Left lobe of liver (tissue), 2 donors: ENCODE data around the gene TBX4. TPM values are rescaled to one million over a fixed set of nuclear protein-coding genes. Genes with fewer than 3 reads are reported as not detected.

Experiments
- ATAC-seq: fragments of 200-7000 bp; cut with Tn5 transposase; one replicate; pipeline ENCODE4 v1.9.1; 2020; ENCODE audit warnings: mild to moderate bottlenecking, moderate library complexity
- DNase-seq: peaks from one replicate; pipeline ENCODE4 v3.0.0-alpha.2; 2020; ENCODE audit warnings: low spot score
- total RNA-seq: library from RNA; stranded (reverse); gene quantifications from one replicate; pipeline ENCODE4 v1.2.1, GENCODE V29; 2021
- donor health status: DM: no; HTN: no; CAD: no; lungs with moderate emphysema.
- donor health status: DM: no; HTN: yes; CAD: no.

TBX4 gene
- total RNA-seq, 1 donor from 2014 or later, result not detected

GRCh38 chr17:61412860-61413660 is 39.2 kb upstream of the TBX4 start:
- DNase-seq, result peak; percentile 44
- no peak for ATAC-seq

DNA sequence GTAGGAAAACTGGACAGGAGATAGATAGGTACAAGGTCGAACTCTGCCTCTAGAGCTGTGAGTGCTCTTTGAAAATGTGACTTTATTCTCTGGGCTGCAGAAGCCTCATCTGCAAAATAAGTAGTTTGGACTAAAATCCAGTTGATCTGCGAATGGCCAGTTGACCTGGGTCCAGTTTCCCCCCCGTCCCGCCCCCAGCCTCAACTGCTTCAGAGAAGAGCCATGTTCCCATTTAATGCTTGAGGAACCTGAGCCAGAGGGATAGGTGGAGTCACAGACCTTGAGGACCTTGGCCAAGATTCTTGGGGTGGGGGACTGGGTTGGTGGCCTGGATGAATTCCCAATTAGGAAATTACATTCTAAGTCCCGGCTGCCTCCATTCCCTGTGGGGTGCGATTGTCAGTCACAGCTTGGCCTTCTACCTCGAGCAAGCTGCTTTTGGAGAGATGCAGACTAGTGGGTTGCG is 38.5 kb upstream of the TBX4 start:
- no peak for DNase-seq
- ATAC-seq, result no peak

GRCh38 chr17:61414141-61414935 is 37.9 kb upstream of the TBX4 start:
- ATAC-seq (no peak), DNase-seq (peak; percentile 45)

- no peak for DNase-seq
- ATAC-seq, result no peak
These were observed 37.3 kb upstream of the TBX4 start for GRCh38 chr17:61414936-61415251.

DNA sequence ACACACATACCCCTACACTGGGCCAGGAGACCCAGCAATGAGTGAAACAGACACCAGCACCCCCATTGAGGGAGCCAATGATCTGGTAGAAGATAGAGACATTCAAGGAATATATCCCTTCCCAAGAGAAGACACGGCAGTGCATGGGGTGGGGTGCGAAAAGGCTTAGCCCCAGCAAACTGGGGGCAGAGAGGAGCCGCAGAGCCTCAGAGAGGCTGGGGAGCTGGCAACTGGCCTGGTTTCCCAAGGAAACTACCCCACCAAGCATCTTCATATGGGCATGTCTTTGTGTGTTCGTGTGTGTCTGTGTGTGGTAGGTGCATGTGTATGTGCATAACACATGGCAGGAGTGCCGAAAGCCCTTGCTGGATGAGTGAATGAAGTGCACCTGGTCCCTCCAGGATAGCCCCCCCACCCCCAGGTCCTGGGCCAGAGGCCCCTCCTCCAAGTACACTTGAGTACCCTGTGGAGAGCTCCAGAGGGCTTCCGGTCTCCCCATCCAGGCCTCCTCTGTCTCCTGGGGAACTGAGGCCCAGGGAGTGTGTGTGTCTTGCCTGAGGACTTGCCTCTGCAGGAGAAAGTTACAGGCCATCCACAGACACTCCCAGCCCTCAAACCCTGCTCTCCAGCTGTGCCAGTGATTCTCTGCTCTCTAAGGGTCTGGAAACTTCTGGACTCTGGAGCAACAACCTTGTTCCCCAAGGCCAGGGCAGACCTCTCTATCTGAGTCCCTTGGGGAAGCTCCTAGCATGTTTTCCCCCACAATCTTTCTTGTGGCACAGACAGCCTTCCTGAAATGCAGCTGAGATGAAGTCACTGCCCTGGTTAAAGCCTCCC is 36.6 kb upstream of the TBX4 start:
- DNase-seq (no peak), ATAC-seq (no peak)

- DNase-seq (no peak), ATAC-seq (no peak)
These were observed 36.0 kb upstream of the TBX4 start for GRCh38 chr17:61416211-61416539.

- ATAC-seq (peak; percentile 77), DNase-seq (peak; percentile 80)
These were observed 35.5 kb upstream of the TBX4 start for GRCh38 chr17:61416540-61417363.

GRCh38 chr17:61418449-61418848 is 33.8 kb upstream of the TBX4 start:
- ATAC-seq (no peak), DNase-seq (no peak)

- ATAC-seq (no peak), DNase-seq (no peak)
These were observed 32.7 kb upstream of the TBX4 start for GRCh38 chr17:61419496-61420046.

DNA sequence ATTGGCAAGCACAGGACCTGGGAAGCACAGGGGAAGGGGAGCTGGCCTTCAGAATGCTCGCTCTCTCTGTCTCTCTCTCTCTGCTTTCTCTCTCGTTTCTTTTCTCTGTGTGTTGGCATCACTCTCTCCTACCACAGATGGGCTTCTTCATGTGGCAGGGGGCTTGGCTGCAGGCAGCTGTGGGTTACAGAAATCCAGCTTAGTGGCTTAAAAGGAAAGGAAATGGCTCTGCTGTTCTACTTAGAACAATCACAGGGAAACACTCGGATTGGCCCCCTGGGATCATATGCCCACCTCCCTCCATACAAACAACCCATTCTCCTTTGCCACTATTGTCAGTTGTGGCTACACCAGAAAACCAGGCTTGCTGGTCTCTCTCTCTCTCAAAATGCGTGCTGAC is 32.2 kb upstream of the TBX4 start:
- ATAC-seq, result no peak
- no peak for DNase-seq

- no peak for DNase-seq
- no peak for ATAC-seq
These were observed 31.4 kb upstream of the TBX4 start for GRCh38 chr17:61420745-61421398.

- ATAC-seq (no peak), DNase-seq (no peak)
These were observed 30.8 kb upstream of the TBX4 start for GRCh38 chr17:61421460-61421859.

DNA sequence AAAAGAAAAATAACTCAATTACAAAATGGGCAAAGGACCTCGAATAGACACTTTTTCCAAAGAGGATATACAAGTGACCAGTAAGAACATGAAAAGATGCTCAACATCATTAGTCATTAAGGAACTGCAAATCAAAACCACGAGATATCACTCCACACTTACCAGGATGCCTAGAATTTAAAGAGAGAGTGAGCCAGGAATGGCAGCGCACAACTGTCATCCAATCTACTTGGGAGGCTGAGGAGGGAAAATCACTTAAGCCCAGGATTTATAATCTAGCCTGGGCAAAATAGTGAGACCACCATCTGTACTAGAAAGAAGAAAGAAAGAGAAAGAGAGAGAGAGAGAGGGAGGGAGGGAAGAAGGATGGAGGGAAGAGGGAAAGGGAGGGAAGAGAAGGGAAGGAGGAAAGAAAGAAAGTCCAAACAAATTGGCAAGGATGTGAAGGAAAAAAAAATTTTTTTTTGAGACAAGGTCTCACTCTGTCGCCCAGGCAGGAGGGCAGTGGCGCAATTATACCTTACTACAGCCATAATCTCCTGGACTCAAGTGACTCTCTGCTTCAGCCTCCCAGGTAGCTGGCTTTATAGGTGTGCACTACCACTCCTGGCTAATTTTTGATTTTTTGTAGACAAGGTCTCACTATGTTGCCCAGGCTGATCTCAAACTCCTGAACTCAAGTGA is 30.0 kb upstream of the TBX4 start:
- DNase-seq (no peak), ATAC-seq (no peak)

GRCh38 chr17:61422869-61423268 is 29.4 kb upstream of the TBX4 start:
- DNase-seq (no peak), ATAC-seq (no peak)

GRCh38 chr17:61423967-61424649 is 28.1 kb upstream of the TBX4 start:
- ATAC-seq (no peak), DNase-seq (no peak)

GRCh38 chr17:61425682-61426481 is 26.3 kb upstream of the TBX4 start:
- no peak for DNase-seq
- ATAC-seq, result no peak

DNA sequence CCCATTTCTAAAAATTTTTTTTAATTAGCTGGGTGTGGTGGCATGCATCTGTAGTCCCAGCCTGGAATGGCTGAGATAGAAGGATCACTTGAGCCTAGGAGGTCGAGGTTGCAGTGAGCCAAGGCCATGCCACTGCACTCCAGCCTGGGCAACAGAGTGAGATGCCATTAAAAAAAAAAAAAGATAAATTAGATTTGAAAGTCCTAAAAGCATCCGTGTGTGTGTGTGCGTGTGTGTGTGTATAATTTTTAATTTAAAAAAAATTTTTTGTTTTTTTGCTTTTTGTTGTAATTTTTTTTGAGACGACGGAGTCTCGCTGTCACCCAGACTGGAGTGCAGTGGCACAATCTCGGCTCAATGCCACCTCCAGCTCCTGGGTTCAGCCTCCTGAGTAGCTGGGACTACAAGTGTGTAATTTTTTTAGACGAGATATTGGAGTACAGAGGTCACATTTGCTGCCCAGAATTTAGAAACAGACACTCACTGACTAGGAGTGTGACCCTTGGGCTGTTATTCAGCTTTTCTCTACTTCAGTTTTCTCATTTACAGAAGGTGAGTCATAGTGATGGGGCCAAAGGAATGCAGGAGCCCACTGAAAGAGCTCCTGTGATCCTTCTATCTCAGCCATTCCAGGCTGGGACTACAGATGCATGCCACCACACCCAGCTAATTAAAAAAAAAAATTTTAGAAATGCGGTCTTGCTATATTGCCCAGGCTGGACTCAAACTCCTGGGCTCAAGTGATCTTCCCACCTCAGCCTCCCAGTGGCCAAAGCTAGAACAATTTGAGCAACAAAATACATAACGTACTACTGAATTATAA is 25.5 kb upstream of the TBX4 start:
- no peak for DNase-seq
- ATAC-seq, result no peak
